HEK293T (cell line): ENCODE data around the gene ADAMTS13.
A peak's percentile ranks its signal among the peaks of the same experiment; 100 is the strongest.

Source experiments
- CTCF ChIA-PET: fragments of 350-600 bp; formaldehyde crosslinking; extraction: SDS; loops from one replicate; lab custom pipeline; 2021; ENCODE audit warnings: antibody characterized with exemption, inconsistent platforms; lab: Yijun Ruan, JAX
- POLR2A ChIA-PET: fragments of 350-600 bp; formaldehyde crosslinking; extraction: SDS; loops from one replicate; lab custom pipeline; 2020; ENCODE audit warnings: antibody characterized with exemption, inconsistent platforms; lab: Yijun Ruan, JAX
- DNase-seq: peaks from one replicate; pipeline ENCODE4 v3.0.0; 2012; ENCODE audit warnings: mixed read lengths; ENCODE audit errors: extremely low spot score
- ARNT ChIP-seq: fragments of 450-650 bp; IDR thresholded peaks from 2 replicates; pipeline ENCODE4 v1.6.1; 2017; ENCODE audit warnings: mild to moderate bottlenecking
- BHLHE40 ChIP-seq: fragments of 450-650 bp; IDR thresholded peaks from 2 replicates; pipeline ENCODE4 v1.6.1; 2016; ENCODE audit warnings: mild to moderate bottlenecking, moderate library complexity, borderline replicate concordance
- CTBP1 ChIP-seq: fragments of 450-650 bp; IDR thresholded peaks from 2 replicates; pipeline ENCODE4 v1.6.1; 2016; ENCODE audit warnings: borderline replicate concordance
- ELF4 ChIP-seq: fragments of 450-650 bp; IDR thresholded peaks from 2 replicates; pipeline ENCODE4 v1.6.1; 2017; ENCODE audit warnings: antibody characterized with exemption
- FOXA1 ChIP-seq: fragments of 450-650 bp; IDR thresholded peaks from 2 replicates; pipeline ENCODE4 v1.6.1; 2016; ENCODE audit warnings: mild to moderate bottlenecking
- FOXK2 ChIP-seq: fragments of 450-650 bp; IDR thresholded peaks from 2 replicates; pipeline ENCODE4 v1.6.1; 2016; ENCODE audit warnings: mild to moderate bottlenecking
- FOXM1 ChIP-seq: fragments of 450-650 bp; IDR thresholded peaks from 2 replicates; pipeline ENCODE4 v1.6.1; 2017; ENCODE audit warnings: mild to moderate bottlenecking, borderline replicate concordance
- HDGF ChIP-seq: fragments of 450-650 bp; IDR thresholded peaks from 2 replicates; pipeline ENCODE4 v1.6.1; 2017; ENCODE audit warnings: antibody characterized with exemption, borderline replicate concordance
- L3MBTL2 ChIP-seq: fragments of 450-650 bp; conservative IDR thresholded peaks from 2 replicates; pipeline ENCODE4 v1.6.1; 2016; ENCODE audit warnings: mild to moderate bottlenecking
- LEF1 ChIP-seq: fragments of 450-650 bp; IDR thresholded peaks from 2 replicates; pipeline ENCODE4 v1.6.1; 2017; ENCODE audit warnings: mild to moderate bottlenecking, borderline replicate concordance
- NFRKB ChIP-seq: fragments of 450-650 bp; IDR thresholded peaks from 2 replicates; pipeline ENCODE4 v1.6.1; 2016; ENCODE audit warnings: mild to moderate bottlenecking, moderate library complexity
- PKNOX1 ChIP-seq: fragments of 450-650 bp; IDR thresholded peaks from 2 replicates; pipeline ENCODE4 v1.6.1; 2016
- SP1 ChIP-seq: fragments of 450-650 bp; IDR thresholded peaks from 2 replicates; pipeline ENCODE4 v1.6.1; 2017
- SUZ12 ChIP-seq: fragments of 450-650 bp; IDR thresholded peaks from 2 replicates; pipeline ENCODE4 v1.6.1; 2016; ENCODE audit warnings: mild to moderate bottlenecking
- TARDBP ChIP-seq: fragments of 450-650 bp; IDR thresholded peaks from 2 replicates; pipeline ENCODE4 v1.6.1; 2016
- ZNF384 ChIP-seq: fragments of 450-650 bp; IDR thresholded peaks from 2 replicates; pipeline ENCODE4 v1.6.1; 2016

The ADAMTS13 gene

GRCh38 chr9:133417541-133418461, 4.4 kb upstream of the ADAMTS13 start, which contains the start of gene REXO4:
Gene REXO4 (minus strand): TSS chr9:133418010. CDS start chr9:133417844, 166 bp downstream.
- peak; percentile 84 for DNase-seq
- peak; percentile 42; the same call in 1 of the 2 replicates for TF ChIP-seq NFRKB
- no peak for TF ChIP-seq TARDBP
- TF ChIP-seq ARNT, result peak; percentile 58
- peak; percentile 88 for TF ChIP-seq LEF1
- no peak for TF ChIP-seq SP1
- no peak for TF ChIP-seq SUZ12
- TF ChIP-seq FOXM1, result peak; percentile 71; the same call in 1 of the 2 replicates
- TF ChIP-seq ZNF384, result no peak
- no peak for TF ChIP-seq HDGF
- TF ChIP-seq ELF4, result peak; percentile 84
- peak; percentile 60 for TF ChIP-seq L3MBTL2
- peak; percentile 98 for TF ChIP-seq CTBP1
- TF ChIP-seq FOXA1, result no peak
- peak; percentile 67; the same call in 1 of the 2 replicates for TF ChIP-seq PKNOX1
- TF ChIP-seq FOXK2, result no peak
- TF ChIP-seq BHLHE40, result no peak; the same call in 1 of the 2 replicates
- ChIA-PET CTCF (interaction anchor here (1.9 kb wide), 1 partner anchor 13 kb away, joined by 6 read pairs; no protein-coding TSS in a partner anchor), POLR2A (interaction anchor here (0.8 to 1.7 kb wide), 4 partner anchors 23 to 67 kb away, joined by 3 to 8 read pairs (median 3); partner anchors contain the start of genes CACFD1 and SURF1)

- DNase-seq, result peak; percentile 29
- TF ChIP-seq L3MBTL2, result no peak
- TF ChIP-seq LEF1, result no peak
- TF ChIP-seq PKNOX1, result peak; percentile 93
- no peak for TF ChIP-seq ELF4
- no peak for TF ChIP-seq SUZ12
- ChIA-PET POLR2A (interaction anchor here (0.8 to 1.7 kb wide), 4 partner anchors 9 to 68 kb away, joined by 3 to 8 read pairs (median 3); partner anchors contain the start of gene CACFD1), CTCF (interaction anchor here (0.6 kb wide), 1 partner anchor 10 kb away, joined by 5 read pairs; no protein-coding TSS in a partner anchor)
Observed at GRCh38 chr9:133419005-133419404, 3.2 kb upstream of the ADAMTS13 start.

GRCh38 chr9:133420392-133420827, 1.8 kb upstream of the ADAMTS13 start:
- TF ChIP-seq FOXK2, result no peak
- ChIA-PET CTCF (no interaction called here), POLR2A (no interaction called here)
- DNase-seq, result no peak

DNA sequence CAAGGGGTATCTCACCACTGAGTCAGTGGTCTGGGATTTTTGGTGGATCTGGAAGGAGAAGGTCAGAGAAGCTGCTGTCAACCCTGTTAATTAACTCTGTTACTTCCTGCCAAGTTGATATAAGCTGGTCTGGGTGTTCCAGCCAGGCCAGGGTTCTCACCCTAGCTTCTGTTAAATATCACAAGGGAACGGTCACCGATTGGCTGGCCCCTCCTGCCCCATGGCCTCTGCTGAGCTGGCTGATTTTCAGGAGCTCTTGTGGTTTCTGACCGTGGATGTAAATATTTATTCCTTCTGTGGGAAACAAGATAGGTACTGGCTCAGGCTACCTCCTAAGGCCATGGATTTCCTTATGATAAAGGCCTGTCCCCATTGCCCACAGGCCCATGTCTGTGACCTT, 1.0 kb downstream of the ADAMTS13 start:
- TF ChIP-seq FOXM1 (no peak), SP1 (no peak), SUZ12 (no peak), HDGF (no peak), L3MBTL2 (no peak), CTBP1 (no peak), FOXK2 (no peak), ARNT (no peak), NFRKB (no peak), BHLHE40 (no peak), TARDBP (no peak), ZNF384 (no peak), FOXA1 (no peak), ELF4 (no peak), PKNOX1 (no peak), LEF1 (no peak)
- DNase-seq, result no peak
- CTCF ChIA-PET, result no interaction called here
- POLR2A ChIA-PET, result interaction anchor here (1.4 kb wide), 1 partner anchor 37 kb away, joined by 3 read pairs; the partner anchor contains the start of gene CACFD1

- CTCF ChIA-PET, result no interaction called here
- POLR2A ChIA-PET, result interaction anchor here (1.3 kb wide), 1 partner anchor 36 kb away, joined by 5 read pairs; the partner anchor contains the start of gene CACFD1
Observed at GRCh38 chr9:133424187-133424586, 2.0 kb downstream of the ADAMTS13 start.

More at GRCh38 chr9:133424187-133424586, 2.0 kb downstream of the ADAMTS13 start:
- no peak for DNase-seq
- no peak for TF ChIP-seq SP1
- TF ChIP-seq PKNOX1, result no peak
- TF ChIP-seq FOXA1, result no peak
- no peak for TF ChIP-seq NFRKB
- no peak for TF ChIP-seq ELF4
- no peak for TF ChIP-seq BHLHE40
- no peak for TF ChIP-seq CTBP1
- no peak for TF ChIP-seq ARNT
